Measurements from ENCODE around the gene MRGPRX4.
"Not testable (repeated sequence)": the region's sequence is repeated elsewhere in the genome, so short reads cannot be mapped to it uniquely, and the experiment has no call there.

Gene MRGPRX4

DNA sequence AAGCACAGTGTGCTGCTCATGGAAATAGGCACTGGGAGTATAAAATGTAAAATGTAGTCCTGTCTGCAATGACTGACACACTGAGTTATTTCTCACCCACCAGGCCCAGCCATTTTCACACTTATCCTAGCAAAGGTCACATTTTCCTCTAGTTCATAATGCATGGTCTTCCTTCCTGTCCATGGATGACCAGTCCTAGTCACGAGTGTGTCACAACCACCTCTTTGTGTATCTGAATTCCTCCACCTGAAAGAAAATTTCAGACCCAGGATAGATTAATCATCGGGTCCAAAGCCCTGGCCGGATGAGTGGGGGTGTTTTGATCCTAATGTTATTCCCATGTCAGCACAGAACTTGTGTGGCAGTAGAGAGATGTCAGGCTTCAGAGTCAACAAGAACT is at the start of gene MRGPRX4:
Gene MRGPRX4, plus strand, starts transcription at position 172 of the 400 bp plus-strand sequence. CDS start 420 bp downstream, outside the sequence.
- H3K27ac ChIP-seq (ENCODE audit: low read depth, low read length), result no peak within 1 kb of the TSS
- H3K4me3 ChIP-seq (ENCODE audit: low read depth in 1 of 2, low read length in 2 of 2), result no peak within 1 kb of the TSS
- H3K9ac ChIP-seq (ENCODE audit: low read length), result no peak within 1 kb of the TSS
- H3K4me1 ChIP-seq (ENCODE audit: insufficient read depth, low read length), result no peaks in the 10 kb centered on the region
- H3K9me3 ChIP-seq (ENCODE audit: low read length), result no peaks in the 10 kb centered on the region
- H3K27me3 ChIP-seq (ENCODE audit: control insufficient read depth in 1 of 2, insufficient read depth in 2 of 2, low read length in 2 of 2), result no peaks in the 10 kb centered on the region
- H3K36me3 ChIP-seq (ENCODE audit: insufficient read depth, low read length), result no peaks in the 10 kb centered on the region

DNA sequence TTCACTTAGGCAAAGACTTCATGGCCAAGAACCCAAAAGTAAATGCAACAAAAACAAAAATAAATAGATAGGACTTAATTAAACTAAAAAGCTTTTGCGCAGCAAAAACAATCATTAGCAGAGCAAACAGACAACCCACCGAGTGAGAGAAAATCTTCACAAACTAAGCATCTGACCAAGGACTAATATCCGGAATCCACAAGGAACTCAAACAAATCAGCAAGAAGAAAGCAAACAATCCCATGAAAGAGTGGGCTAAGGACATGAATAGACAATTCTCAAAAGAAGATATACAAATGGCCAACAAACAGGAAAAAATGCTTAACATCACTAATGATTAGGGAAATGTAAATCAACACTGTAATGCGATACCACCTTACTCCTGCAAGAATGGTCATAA is 41.5 kb upstream of the MRGPRX4 start:
- not testable (repeated sequence) for H3K9ac ChIP-seq (ENCODE audit: low read length); H3K36me3 ChIP-seq (ENCODE audit: insufficient read depth, low read length); H3K4me1 ChIP-seq (ENCODE audit: insufficient read depth, low read length); H3K4me3 ChIP-seq (ENCODE audit: low read depth in 1 of 2, low read length in 2 of 2); H3K27me3 ChIP-seq (ENCODE audit: control insufficient read depth in 1 of 2, insufficient read depth in 2 of 2, low read length in 2 of 2); H3K9me3 ChIP-seq (ENCODE audit: low read length); H3K27ac ChIP-seq (ENCODE audit: low read depth, low read length)

DNA sequence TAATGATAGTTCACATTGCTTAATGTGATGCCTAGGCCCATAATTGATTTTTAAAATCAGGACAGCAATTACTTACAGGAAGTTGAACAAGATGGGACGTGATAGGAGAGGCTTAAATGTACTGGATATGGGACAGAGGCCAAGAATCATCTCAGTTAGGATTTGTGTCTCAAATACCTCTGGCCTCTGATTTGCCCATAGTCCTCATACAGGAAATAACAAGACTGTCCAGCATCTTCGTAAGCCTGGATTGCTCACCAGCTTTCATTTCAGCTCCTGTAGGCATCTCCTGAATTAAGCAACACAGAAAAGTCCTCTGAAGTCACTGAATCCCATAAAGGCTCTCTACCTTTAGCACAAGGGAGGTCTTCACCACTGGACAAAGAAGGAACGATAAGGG is 40.3 kb upstream of the MRGPRX4 start, which contains the start of gene MRGPRX3:
Gene MRGPRX3, plus strand, starts transcription at position 231 of the 400 bp plus-strand sequence. CDS start 4,632 bp downstream, outside the sequence.
- Histone ChIP-seq H3K4me1 (ENCODE audit: insufficient read depth, low read length) (no peaks in the 10 kb centered on the region), H3K9ac (ENCODE audit: low read length) (no peak within 1 kb of the TSS), H3K36me3 (ENCODE audit: insufficient read depth, low read length) (no peaks in the 10 kb centered on the region), H3K27me3 (ENCODE audit: control insufficient read depth in 1 of 2, insufficient read depth in 2 of 2, low read length in 2 of 2) (no peaks in the 10 kb centered on the region), H3K9me3 (ENCODE audit: low read length) (no peaks in the 10 kb centered on the region), H3K27ac (ENCODE audit: low read depth, low read length) (no peak within 1 kb of the TSS), H3K4me3 (ENCODE audit: low read depth in 1 of 2, low read length in 2 of 2) (no peak within 1 kb of the TSS)

DNA sequence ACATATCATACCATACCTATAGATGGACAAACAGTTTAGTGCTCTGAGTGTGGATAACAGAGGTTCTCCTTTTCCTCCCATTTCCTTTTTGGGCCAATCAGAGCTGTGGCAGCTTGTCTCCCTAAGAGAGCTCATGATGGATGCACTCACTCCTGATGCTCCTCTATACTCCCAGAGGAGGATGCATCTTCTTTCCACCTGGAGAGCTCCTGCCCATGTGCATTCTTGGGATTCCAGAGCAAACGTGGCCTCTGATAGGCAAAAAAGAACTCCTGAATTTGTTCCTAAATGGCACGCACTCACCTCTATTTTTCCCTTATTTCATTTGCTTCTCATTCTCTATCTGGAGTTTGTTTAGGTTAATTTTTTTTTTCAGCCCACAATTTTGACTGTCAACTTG is 37.3 kb upstream of the MRGPRX4 start:
- Histone ChIP-seq H3K27me3 (ENCODE audit: control insufficient read depth in 1 of 2, insufficient read depth in 2 of 2, low read length in 2 of 2) (no peaks in the 10 kb centered on the region), H3K9ac (ENCODE audit: low read length) (no peak overlapping the region), H3K9me3 (ENCODE audit: low read length) (no peaks in the 10 kb centered on the region), H3K36me3 (ENCODE audit: insufficient read depth, low read length) (no peaks in the 10 kb centered on the region), H3K4me3 (ENCODE audit: low read depth in 1 of 2, low read length in 2 of 2) (no peak overlapping the region), H3K4me1 (ENCODE audit: insufficient read depth, low read length) (no peaks in the 10 kb centered on the region), H3K27ac (ENCODE audit: low read depth, low read length) (no peak overlapping the region)

DNA sequence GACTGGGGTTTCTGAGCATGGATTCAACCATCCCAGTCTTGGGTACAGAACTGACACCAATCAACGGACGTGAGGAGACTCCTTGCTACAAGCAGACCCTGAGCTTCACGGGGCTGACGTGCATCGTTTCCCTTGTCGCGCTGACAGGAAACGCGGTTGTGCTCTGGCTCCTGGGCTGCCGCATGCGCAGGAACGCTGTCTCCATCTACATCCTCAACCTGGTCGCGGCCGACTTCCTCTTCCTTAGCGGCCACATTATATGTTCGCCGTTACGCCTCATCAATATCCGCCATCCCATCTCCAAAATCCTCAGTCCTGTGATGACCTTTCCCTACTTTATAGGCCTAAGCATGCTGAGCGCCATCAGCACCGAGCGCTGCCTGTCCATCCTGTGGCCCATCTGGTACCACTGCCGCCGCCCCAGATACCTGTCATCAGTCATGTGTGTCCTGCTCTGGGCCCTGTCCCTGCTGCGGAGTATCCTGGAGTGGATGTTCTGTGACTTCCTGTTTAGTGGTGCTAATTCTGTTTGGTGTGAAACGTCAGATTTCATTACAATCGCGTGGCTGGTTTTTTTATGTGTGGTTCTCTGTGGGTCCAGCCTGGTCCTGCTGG is 35.3 kb upstream of the MRGPRX4 start:
- no peak overlapping the region for H3K27ac ChIP-seq (ENCODE audit: low read depth, low read length)

DNA sequence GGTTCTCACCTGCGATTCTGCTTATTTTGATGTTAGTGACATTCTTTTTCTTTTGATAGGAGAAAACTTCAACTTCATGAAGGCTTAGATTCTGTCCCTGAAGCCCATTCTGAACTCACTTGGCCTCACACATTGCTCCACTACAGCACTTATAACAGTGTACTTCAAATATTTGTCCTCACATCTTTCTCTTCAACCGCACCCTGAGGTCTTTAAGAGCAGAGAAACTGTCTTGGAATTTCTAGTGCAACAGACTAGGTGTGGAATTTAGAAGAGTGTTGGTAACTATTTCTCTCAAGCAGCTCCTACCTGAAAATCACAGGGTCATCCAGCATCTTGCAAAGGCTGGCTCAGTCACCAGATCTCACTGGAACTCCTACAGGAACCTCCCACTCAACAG is 32.5 kb upstream of the MRGPRX4 start:
- Histone ChIP-seq H3K27me3 (ENCODE audit: control insufficient read depth in 1 of 2, insufficient read depth in 2 of 2, low read length in 2 of 2) (no peaks in the 10 kb centered on the region), H3K4me3 (ENCODE audit: low read depth in 1 of 2, low read length in 2 of 2) (no peak overlapping the region), H3K9me3 (ENCODE audit: low read length) (no peaks in the 10 kb centered on the region), H3K9ac (ENCODE audit: low read length) (no peak overlapping the region), H3K27ac (ENCODE audit: low read depth, low read length) (no peak overlapping the region), H3K36me3 (ENCODE audit: insufficient read depth, low read length) (no peaks in the 10 kb centered on the region), H3K4me1 (ENCODE audit: insufficient read depth, low read length) (no peaks in the 10 kb centered on the region)

More for the DNA sequence above, 35.3 kb upstream of the MRGPRX4 start:
- H3K36me3 ChIP-seq (ENCODE audit: insufficient read depth, low read length), result no peaks in the 10 kb centered on the region
- no peaks in the 10 kb centered on the region for H3K27me3 ChIP-seq (ENCODE audit: control insufficient read depth in 1 of 2, insufficient read depth in 2 of 2, low read length in 2 of 2)
- H3K4me1 ChIP-seq (ENCODE audit: insufficient read depth, low read length), result no peaks in the 10 kb centered on the region
- no peak overlapping the region for H3K9ac ChIP-seq (ENCODE audit: low read length)
- no peak overlapping the region for H3K4me3 ChIP-seq (ENCODE audit: low read depth in 1 of 2, low read length in 2 of 2)
- H3K9me3 ChIP-seq (ENCODE audit: low read length), result no peaks in the 10 kb centered on the region

DNA sequence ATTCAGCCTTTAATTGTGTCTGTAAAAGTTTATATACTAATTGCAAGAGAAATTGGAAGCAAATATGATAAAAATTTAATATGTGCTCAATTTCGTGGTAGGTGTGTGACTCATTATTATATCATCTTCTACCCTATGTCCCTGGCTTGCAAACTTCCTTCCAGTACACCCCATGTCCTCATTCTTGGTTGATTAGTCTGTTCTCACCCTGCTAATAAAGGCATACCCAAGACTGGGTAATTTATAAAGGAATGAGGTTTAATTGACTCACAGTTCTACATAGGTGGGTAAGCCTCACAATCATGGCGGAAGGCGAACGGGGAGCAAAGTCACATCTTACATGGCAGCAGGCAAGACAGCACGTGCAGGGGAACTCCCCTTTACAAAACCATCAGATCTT is 28.4 kb upstream of the MRGPRX4 start:
- Histone ChIP-seq H3K9ac (ENCODE audit: low read length) (no peak overlapping the region), H3K27me3 (ENCODE audit: control insufficient read depth in 1 of 2, insufficient read depth in 2 of 2, low read length in 2 of 2) (no peaks in the 10 kb centered on the region), H3K4me3 (ENCODE audit: low read depth in 1 of 2, low read length in 2 of 2) (no peak overlapping the region), H3K9me3 (ENCODE audit: low read length) (no peaks in the 10 kb centered on the region), H3K36me3 (ENCODE audit: insufficient read depth, low read length) (no peaks in the 10 kb centered on the region), H3K27ac (ENCODE audit: low read depth, low read length) (no peak overlapping the region), H3K4me1 (ENCODE audit: insufficient read depth, low read length) (no peaks in the 10 kb centered on the region)

DNA sequence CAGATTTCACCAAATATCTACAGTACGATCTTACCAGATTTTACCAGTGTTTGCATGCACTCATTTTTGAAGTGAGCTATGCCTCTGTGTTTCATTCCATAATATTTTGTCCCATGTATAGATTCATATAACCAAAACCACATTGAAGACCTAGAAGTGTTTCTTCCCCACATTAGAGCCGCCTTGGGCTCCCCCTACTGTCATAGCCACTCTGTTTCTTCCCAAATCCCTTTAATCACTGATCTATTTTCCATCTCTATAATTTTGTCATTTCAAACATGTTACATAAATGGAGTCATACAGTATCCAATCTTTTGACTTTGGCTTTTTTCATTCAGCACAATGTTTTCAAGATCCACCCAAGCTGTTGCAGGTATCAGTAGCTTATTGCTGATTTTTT is 27.6 kb upstream of the MRGPRX4 start:
- Histone ChIP-seq H3K9ac (ENCODE audit: low read length) (no peak overlapping the region), H3K4me1 (ENCODE audit: insufficient read depth, low read length) (no peaks in the 10 kb centered on the region), H3K9me3 (ENCODE audit: low read length) (no peaks in the 10 kb centered on the region), H3K4me3 (ENCODE audit: low read depth in 1 of 2, low read length in 2 of 2) (no peak overlapping the region), H3K36me3 (ENCODE audit: insufficient read depth, low read length) (no peaks in the 10 kb centered on the region), H3K27ac (ENCODE audit: low read depth, low read length) (no peak overlapping the region), H3K27me3 (ENCODE audit: control insufficient read depth in 1 of 2, insufficient read depth in 2 of 2, low read length in 2 of 2) (no peaks in the 10 kb centered on the region)

DNA sequence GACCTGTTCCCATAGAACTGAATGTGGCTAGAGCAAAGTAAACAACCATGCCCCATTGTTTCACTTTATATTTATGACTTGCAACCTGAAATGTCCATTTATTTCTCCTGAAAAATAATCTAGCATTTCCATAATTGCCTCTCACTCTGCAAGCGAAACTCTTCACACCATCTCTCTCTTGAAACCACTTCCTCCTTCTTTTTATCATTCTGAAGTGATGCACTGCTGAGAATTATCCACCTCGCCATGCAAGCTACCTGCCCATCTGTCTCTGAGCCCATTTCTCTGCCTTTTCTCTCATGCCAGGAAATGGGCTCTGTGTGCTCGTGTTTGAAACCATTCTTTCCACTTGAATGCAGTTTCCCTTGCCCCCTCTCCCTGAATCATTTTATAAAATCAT is 26.8 kb upstream of the MRGPRX4 start:
- Histone ChIP-seq H3K36me3 (ENCODE audit: insufficient read depth, low read length) (no peaks in the 10 kb centered on the region), H3K27me3 (ENCODE audit: control insufficient read depth in 1 of 2, insufficient read depth in 2 of 2, low read length in 2 of 2) (no peaks in the 10 kb centered on the region)

DNA sequence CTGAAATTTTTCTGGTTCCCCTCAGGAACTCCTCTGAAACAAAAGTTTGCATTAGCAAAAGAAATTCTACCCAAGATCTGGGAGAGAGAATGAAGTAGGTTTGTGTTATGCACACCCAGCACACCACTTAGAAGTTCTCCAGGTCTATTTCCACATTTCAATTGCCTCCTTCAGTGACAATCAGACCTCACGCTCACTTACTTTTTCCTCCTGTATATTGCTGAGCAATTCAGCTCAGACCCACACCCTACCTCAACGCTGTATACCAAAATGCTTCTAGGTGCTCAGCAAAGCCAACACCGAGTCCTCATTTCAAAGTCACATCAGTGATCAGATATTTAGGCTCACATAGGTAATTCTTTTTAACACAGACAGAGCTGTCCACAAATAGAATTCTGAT is 21.1 kb upstream of the MRGPRX4 start:
- Histone ChIP-seq H3K4me3 (ENCODE audit: low read depth in 1 of 2, low read length in 2 of 2) (no peak overlapping the region), H3K9ac (ENCODE audit: low read length) (no peak overlapping the region), H3K9me3 (ENCODE audit: low read length) (no peaks in the 10 kb centered on the region), H3K36me3 (ENCODE audit: insufficient read depth, low read length) (no peaks in the 10 kb centered on the region), H3K27me3 (ENCODE audit: control insufficient read depth in 1 of 2, insufficient read depth in 2 of 2, low read length in 2 of 2) (no peaks in the 10 kb centered on the region), H3K4me1 (ENCODE audit: insufficient read depth, low read length) (no peaks in the 10 kb centered on the region), H3K27ac (ENCODE audit: low read depth, low read length) (no peak overlapping the region)

More for the DNA sequence above, 26.8 kb upstream of the MRGPRX4 start:
- H3K4me3 ChIP-seq (ENCODE audit: low read depth in 1 of 2, low read length in 2 of 2), result no peak overlapping the region
- no peaks in the 10 kb centered on the region for H3K9me3 ChIP-seq (ENCODE audit: low read length)
- no peak overlapping the region for H3K9ac ChIP-seq (ENCODE audit: low read length)
- no peak overlapping the region for H3K27ac ChIP-seq (ENCODE audit: low read depth, low read length)
- no peaks in the 10 kb centered on the region for H3K4me1 ChIP-seq (ENCODE audit: insufficient read depth, low read length)

DNA sequence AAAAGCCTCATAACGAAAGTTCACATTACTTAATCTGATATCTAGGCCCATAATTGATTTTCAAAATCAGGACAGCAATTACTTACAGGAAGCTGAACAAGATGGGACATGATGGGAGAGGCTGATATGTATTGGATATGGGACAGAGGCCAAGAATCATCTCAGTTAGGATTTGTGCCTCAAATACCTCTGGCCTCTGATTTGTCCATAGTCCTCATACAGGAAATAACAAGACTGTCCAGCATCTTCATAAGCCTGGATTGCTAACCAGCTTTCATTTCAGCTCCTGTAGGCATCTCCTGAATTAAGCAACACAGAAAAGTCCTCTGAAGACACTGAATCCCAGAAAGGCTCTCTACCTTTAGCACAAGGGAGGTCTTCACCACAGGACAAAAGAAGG is 4.3 kb upstream of the MRGPRX4 start:
- no peaks in the 10 kb centered on the region for H3K27me3 ChIP-seq (ENCODE audit: control insufficient read depth in 1 of 2, insufficient read depth in 2 of 2, low read length in 2 of 2)
- no peaks in the 10 kb centered on the region for H3K9me3 ChIP-seq (ENCODE audit: low read length)

DNA sequence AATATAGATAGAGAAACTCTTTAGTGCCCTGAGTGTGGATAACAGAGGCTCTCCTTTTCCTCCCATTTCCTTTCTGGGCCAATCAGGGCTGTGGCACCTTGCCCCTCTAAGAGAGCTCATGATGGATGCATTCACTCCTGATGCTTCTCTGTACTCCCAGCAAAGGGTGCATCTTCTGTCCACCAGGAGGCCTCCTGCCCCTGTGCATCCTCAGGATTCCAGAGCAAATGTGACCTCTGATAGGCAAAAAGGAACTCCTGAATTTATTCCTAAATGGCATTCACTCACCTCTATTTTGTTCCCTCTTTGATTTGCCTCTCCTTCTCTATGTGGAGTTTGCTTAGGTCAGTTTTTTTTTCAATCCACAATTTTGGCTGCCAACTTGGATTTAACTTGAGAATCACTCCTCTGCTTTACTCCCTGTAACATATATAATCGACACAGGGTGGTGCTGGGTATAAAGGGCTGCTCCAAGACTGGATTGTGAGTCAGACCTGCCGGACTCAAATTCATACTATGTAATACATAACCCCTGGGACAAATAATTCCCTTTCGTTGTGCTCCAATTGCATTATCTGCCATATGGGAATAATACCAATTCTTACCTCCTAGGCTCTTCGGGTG is 1.1 kb upstream of the MRGPRX4 start:
- no peaks in the 10 kb centered on the region for H3K27me3 ChIP-seq (ENCODE audit: control insufficient read depth in 1 of 2, insufficient read depth in 2 of 2, low read length in 2 of 2)
- H3K27ac ChIP-seq (ENCODE audit: low read depth, low read length), result no peak overlapping the region
- no peaks in the 10 kb centered on the region for H3K9me3 ChIP-seq (ENCODE audit: low read length)
- H3K4me1 ChIP-seq (ENCODE audit: insufficient read depth, low read length), result no peaks in the 10 kb centered on the region
- H3K36me3 ChIP-seq (ENCODE audit: insufficient read depth, low read length), result no peaks in the 10 kb centered on the region
- H3K9ac ChIP-seq (ENCODE audit: low read length), result no peak overlapping the region
- H3K4me3 ChIP-seq (ENCODE audit: low read depth in 1 of 2, low read length in 2 of 2), result no peak overlapping the region

More for the DNA sequence above, 4.3 kb upstream of the MRGPRX4 start:
- Histone ChIP-seq H3K36me3 (ENCODE audit: insufficient read depth, low read length) (no peaks in the 10 kb centered on the region), H3K9ac (ENCODE audit: low read length) (no peak overlapping the region), H3K27ac (ENCODE audit: low read depth, low read length) (no peak overlapping the region), H3K4me1 (ENCODE audit: insufficient read depth, low read length) (no peaks in the 10 kb centered on the region), H3K4me3 (ENCODE audit: low read depth in 1 of 2, low read length in 2 of 2) (no peak overlapping the region)

Data from muscle layer of colon (tissue), 2 donors.